GM19452 (cell line): ENCODE results near the gene ALAS1.
A peak's percentile ranks its signal among the peaks of the same experiment; 100 is the strongest.

Experiments
- ATAC-seq: cut with Tn5 transposase; IDR thresholded peaks from one replicate; pipeline ENCODE4 v1.9.1; 2021; ENCODE audit not compliant: unreplicated experiment

The ALAS1 gene

GRCh38 chr3:52220380-52221026 is 22.5 kb downstream of the ALAS1 start:
- ATAC-seq = no peak

- no peak for ATAC-seq
Observed at GRCh38 chr3:52221141-52221562, 23.2 kb downstream of the ALAS1 start.

GRCh38 chr3:52221563-52222318 is 23.8 kb downstream of the ALAS1 start:
- no peak for ATAC-seq

GRCh38 chr3:52222319-52223221 is 24.6 kb downstream of the ALAS1 start:
- ATAC-seq = no peak

GRCh38 chr3:52223449-52224408 is 25.8 kb downstream of the ALAS1 start:
- ATAC-seq = no peak

- ATAC-seq = peak; percentile 88
Observed at GRCh38 chr3:52225452-52226228, 27.7 kb downstream of the ALAS1 start, which contains the start of gene TLR9. Gene TLR9 (minus strand): TSS chr3:52225645. CDS start chr3:52225529, 116 bp downstream.

- ATAC-seq = no peak
Observed at GRCh38 chr3:52226229-52226817, 28.4 kb downstream of the ALAS1 start.

- no peak for ATAC-seq
Observed at GRCh38 chr3:52227117-52227516, 29.2 kb downstream of the ALAS1 start.

- no peak for ATAC-seq
Observed at GRCh38 chr3:52227766-52228165, 29.8 kb downstream of the ALAS1 start.

GRCh38 chr3:52228266-52228665 is 30.3 kb downstream of the ALAS1 start:
- ATAC-seq = no peak

- no peak for ATAC-seq
Observed at GRCh38 chr3:52228751-52229291, 30.9 kb downstream of the ALAS1 start.

GRCh38 chr3:52229656-52230055 is 31.7 kb downstream of the ALAS1 start:
- no peak for ATAC-seq

- no peak for ATAC-seq
Observed at GRCh38 chr3:52230461-52230860, 32.5 kb downstream of the ALAS1 start.

GRCh38 chr3:52230889-52231499 is 33.0 kb downstream of the ALAS1 start:
- no peak for ATAC-seq

GRCh38 chr3:52231502-52232278 is 33.7 kb downstream of the ALAS1 start:
- ATAC-seq = no peak

- ATAC-seq = no peak
Observed at GRCh38 chr3:52232279-52233107, 34.5 kb downstream of the ALAS1 start.

- no peak for ATAC-seq
Observed at GRCh38 chr3:52233108-52233591, 35.2 kb downstream of the ALAS1 start.
